HG03159 (cell line): ENCODE results near the gene FAM174C.

Experiments
- ATAC-seq: cut with Tn5 transposase; IDR thresholded peaks from one replicate; pipeline ENCODE4 v1.9.1; 2021; ENCODE audit warnings: mild to moderate bottlenecking, moderate library complexity; ENCODE audit not compliant: unreplicated experiment

FAM174C gene

GRCh38 chr19:1249990-1250436 lies 25.3 kb upstream of the FAM174C start:
- ATAC-seq, result no peak

GRCh38 chr19:1250437-1251260 lies 24.7 kb upstream of the FAM174C start:
- ATAC-seq, result no peak

- no peak for ATAC-seq
Measured at GRCh38 chr19:1251330-1252220, 23.8 kb upstream of the FAM174C start.

- ATAC-seq, result no peak
Measured at GRCh38 chr19:1252221-1252820, 23.0 kb upstream of the FAM174C start.

- ATAC-seq, result no peak
Measured at GRCh38 chr19:1252821-1253513, 22.4 kb upstream of the FAM174C start.

GRCh38 chr19:1253514-1254080 lies 21.7 kb upstream of the FAM174C start:
- no peak for ATAC-seq

GRCh38 chr19:1254081-1254527 lies 21.2 kb upstream of the FAM174C start:
- no peak for ATAC-seq

- no peak for ATAC-seq
Measured at GRCh38 chr19:1254530-1255185, 20.7 kb upstream of the FAM174C start.

- ATAC-seq, result no peak
Measured at GRCh38 chr19:1255186-1256161, 19.9 kb upstream of the FAM174C start.

GRCh38 chr19:1256646-1257474 lies 18.5 kb upstream of the FAM174C start:
- ATAC-seq, result no peak

- no peak for ATAC-seq
Measured at GRCh38 chr19:1257475-1258162, 17.7 kb upstream of the FAM174C start.

- no peak for ATAC-seq
Measured at GRCh38 chr19:1258163-1258492, 17.2 kb upstream of the FAM174C start.

GRCh38 chr19:1258707-1259205 lies 16.6 kb upstream of the FAM174C start:
- ATAC-seq, result no peak

- ATAC-seq, result peak; percentile 35
Measured at GRCh38 chr19:1259206-1259875, 16.0 kb upstream of the FAM174C start.

GRCh38 chr19:1259876-1260748 lies 15.2 kb upstream of the FAM174C start:
- peak; percentile 11 for ATAC-seq
